HCT116 (cell line): ENCODE data around the gene OR51E1. TPM values are rescaled to one million over a fixed set of nuclear protein-coding genes. Genes with fewer than 3 reads are reported as not detected.

Experiments used
- ATAC-seq: fragments of 200-7000 bp; cut with Tn5 transposase; 2 replicates; pipeline ENCODE4 v1.9.1; 2020; ENCODE audit warnings: mild to moderate bottlenecking, moderate library complexity
- BruUV-seq: library from RNA; stranded (reverse); fragments of 400-500 nt; replicated peaks from 2 replicates; lab custom pipeline; 2021; lab: Mats Ljungman, UMichigan
- CTCF ChIA-PET: fragments of 300-600 bp; sonication (Branson Sonifier 250); formaldehyde crosslinking; loops from one replicate; lab custom pipeline; 2021; ENCODE audit warnings: antibody characterized with exemption; lab: Charles Lee
- POLR2A ChIA-PET: fragments of 300-600, 350-600 bp; sonication (Branson Sonifier 250); formaldehyde crosslinking; loops from one replicate; lab custom pipeline; 2021; ENCODE audit warnings: antibody characterized with exemption; lab: Charles Lee
- RAD21 ChIA-PET, 2 experiments: fragments of 300-600 bp; sonication (Branson Sonifier 250); formaldehyde crosslinking; loops; one replicate each; lab custom pipeline; 2023; ENCODE audit warnings: low total read pairs in 2 of 2; ENCODE audit not compliant: uncharacterized antibody in 2 of 2, unreplicated experiment in 2 of 2, low non-redundant PET in 1 of 2; lab: Charles Lee
- DNase-seq: peaks from one replicate; pipeline ENCODE4 v3.0.0-alpha.2; 2010; ENCODE audit warnings: low read depth, low spot score
- H2AFZ ChIP-seq: fragments of 200-600 bp; shearing (Covaris generic), sonication (generic); 2 replicates; pipeline ENCODE4 v1.6.1; 2017; ENCODE audit warnings: low read depth, mixed run types, mixed read lengths, antibody characterized with exemption, low read length; ENCODE audit not compliant: poor library complexity, severe bottlenecking
- H3K27ac ChIP-seq: 2 replicates; pipeline ENCODE4 v1.5.1; 2012; ENCODE audit warnings: low read depth, low read length
- H3K27me3 ChIP-seq: fragments of 200-600 bp; sonication (generic); 2 replicates; pipeline ENCODE4 v1.6.1; 2016; ENCODE audit warnings: mixed run types, low read length, mixed read lengths; ENCODE audit not compliant: insufficient read depth
- H3K36me3 ChIP-seq, 2 experiments: fragments of 200-500 bp in 1 of 2; fragments of 200-600 bp in 1 of 2; sonication (Bioruptor generic) in 1 of 2; sonication (generic) in 1 of 2; 2 replicates each; pipeline versions ENCODE4 v1.5.1 to v1.6.1; 2014 to 2016; ENCODE audit warnings: low read length in 2 of 2, inconsistent platforms in 1 of 2, mixed read lengths in 1 of 2, mixed run types in 1 of 2; ENCODE audit not compliant: insufficient read depth in 2 of 2, control insufficient read depth in 1 of 2
- H3K4me1 ChIP-seq, 2 experiments: fragments of 200-600 bp in 1 of 2; sonication (generic) in 1 of 2; 2 replicates each; pipeline versions ENCODE4 v1.5.1 to v1.6.1; 2012 to 2017; ENCODE audit warnings: low read length in 2 of 2, inconsistent platforms in 1 of 2, mild to moderate bottlenecking in 1 of 2, mixed read lengths in 1 of 2, mixed run types in 1 of 2, moderate library complexity in 1 of 2; ENCODE audit not compliant: insufficient read depth in 2 of 2, control insufficient read depth in 1 of 2
- H3K4me2 ChIP-seq: fragments of 200-600 bp; sonication (generic); 2 replicates; pipeline ENCODE4 v1.6.1; 2017; ENCODE audit warnings: mixed run types, low read length, mixed read lengths
- H3K4me3 ChIP-seq, 2 experiments: fragments of 200-600 bp in 1 of 2; sonication (generic) in 1 of 2; replicated peaks in 1 of 2; 2 replicates each; pipeline ENCODE4 v1.5.1; 2011 to 2016; ENCODE audit warnings: low read length in 2 of 2, control low read depth in 1 of 2, low read depth in 1 of 2, mild to moderate bottlenecking in 1 of 2, mixed read lengths in 1 of 2, mixed run types in 1 of 2
- H3K79me2 ChIP-seq: fragments of 200-600 bp; sonication (generic); 2 replicates; pipeline ENCODE4 v1.6.1; 2017; ENCODE audit warnings: mild to moderate bottlenecking, mixed run types, low read length, moderate library complexity, mixed read lengths; ENCODE audit not compliant: insufficient read depth
- H3K9ac ChIP-seq: fragments of 200-600 bp; sonication (generic); 2 replicates; pipeline ENCODE4 v1.6.1; 2016; ENCODE audit warnings: low read length, mixed read lengths
- H3K9me2 ChIP-seq: fragments of 200-600 bp; sonication (generic), shearing (Covaris generic); 2 replicates; pipeline ENCODE4 v1.6.1; 2017; ENCODE audit warnings: mixed run types, mild to moderate bottlenecking, moderate library complexity; ENCODE audit not compliant: insufficient read depth
- H3K9me3 ChIP-seq, 2 experiments: fragments of 200-500 bp in 1 of 2; fragments of 200-600 bp in 1 of 2; sonication (Bioruptor generic) in 1 of 2; sonication (generic) in 1 of 2; 2 replicates each; pipeline ENCODE4 v1.6.1; 2014 to 2017; ENCODE audit warnings: low read length in 2 of 2, mixed read lengths in 2 of 2, inconsistent platforms in 1 of 2, low read depth in 1 of 2, mild to moderate bottlenecking in 1 of 2, mixed run types in 1 of 2, moderate library complexity in 1 of 2; ENCODE audit not compliant: control insufficient read depth in 1 of 2, insufficient read depth in 1 of 2
- H4K20me1 ChIP-seq: fragments of 200-600 bp; sonication (generic), shearing (Covaris generic); 2 replicates; pipeline ENCODE4 v1.6.1; 2017; ENCODE audit warnings: mixed run types, mild to moderate bottlenecking, moderate library complexity; ENCODE audit not compliant: insufficient read depth
- CBX3 ChIP-seq: IDR thresholded peaks from 2 replicates; pipeline ENCODE4 v1.6.1; 2012; ENCODE audit warnings: low read depth
- ELF1 ChIP-seq: IDR thresholded peaks from 2 replicates; pipeline ENCODE4 v1.6.1; 2012; ENCODE audit warnings: low read depth, borderline replicate concordance
- EZH2 ChIP-seq: fragments of 200-600 bp; sonication (generic); IDR thresholded peaks from 2 replicates; pipeline ENCODE4 v1.6.1; 2017; ENCODE audit warnings: antibody characterized with exemption, mixed run types
- EZH2phosphoT487 ChIP-seq: fragments of 200-600 bp; IDR thresholded peaks from 2 replicates; pipeline ENCODE4 v1.6.1; 2018; ENCODE audit warnings: antibody characterized with exemption, borderline replicate concordance
- JUND ChIP-seq: IDR thresholded peaks from 2 replicates; pipeline ENCODE4 v1.6.1; 2012
- POLR2AphosphoS5 ChIP-seq: IDR thresholded peaks from 2 replicates; pipeline ENCODE4 v1.6.1; 2011; ENCODE audit warnings: mild to moderate bottlenecking, low read depth, low read length, moderate library complexity
- RAD21 ChIP-seq: IDR thresholded peaks from 2 replicates; pipeline ENCODE4 v1.6.1; 2012; ENCODE audit warnings: low read depth, mild to moderate bottlenecking
- SP1 ChIP-seq: IDR thresholded peaks from 2 replicates; pipeline ENCODE4 v1.6.1; 2012; ENCODE audit warnings: low read depth
- SRF ChIP-seq: IDR thresholded peaks from 2 replicates; pipeline ENCODE4 v1.6.1; 2012; ENCODE audit warnings: low read depth
- TCF7L2 ChIP-seq: IDR thresholded peaks from 2 replicates; pipeline ENCODE4 v1.7.0; 2011; ENCODE audit warnings: borderline replicate concordance, inconsistent platforms; ENCODE audit not compliant: insufficient read depth, insufficient read length; ENCODE audit errors: extremely low read depth
- ZFX ChIP-seq: fragments of 450-650 bp; IDR thresholded peaks from 2 replicates; pipeline ENCODE4 v1.6.1; 2017
- ZNF274 ChIP-seq: fragments of 200-500 bp; sonication (Bioruptor generic); IDR thresholded peaks from 2 replicates; pipeline ENCODE4 v1.6.1; 2014; ENCODE audit warnings: mild to moderate bottlenecking, low read depth, low read length, inconsistent platforms
- intact Hi-C: fragments of 100-400 bp; cut with micrococcal nuclease; formaldehyde crosslinking; loops from 2 replicates; pipeline ENCODE4 v1.10.0; 2022
- total RNA-seq: library from RNA; stranded (reverse); gene quantifications from one replicate; pipeline ENCODE4 v1.2.1, GENCODE V29; 2021; ENCODE audit not compliant: unreplicated experiment

OR51E1 gene
- total RNA-seq, 1 experiment from 2014 or later: not detected

DNA sequence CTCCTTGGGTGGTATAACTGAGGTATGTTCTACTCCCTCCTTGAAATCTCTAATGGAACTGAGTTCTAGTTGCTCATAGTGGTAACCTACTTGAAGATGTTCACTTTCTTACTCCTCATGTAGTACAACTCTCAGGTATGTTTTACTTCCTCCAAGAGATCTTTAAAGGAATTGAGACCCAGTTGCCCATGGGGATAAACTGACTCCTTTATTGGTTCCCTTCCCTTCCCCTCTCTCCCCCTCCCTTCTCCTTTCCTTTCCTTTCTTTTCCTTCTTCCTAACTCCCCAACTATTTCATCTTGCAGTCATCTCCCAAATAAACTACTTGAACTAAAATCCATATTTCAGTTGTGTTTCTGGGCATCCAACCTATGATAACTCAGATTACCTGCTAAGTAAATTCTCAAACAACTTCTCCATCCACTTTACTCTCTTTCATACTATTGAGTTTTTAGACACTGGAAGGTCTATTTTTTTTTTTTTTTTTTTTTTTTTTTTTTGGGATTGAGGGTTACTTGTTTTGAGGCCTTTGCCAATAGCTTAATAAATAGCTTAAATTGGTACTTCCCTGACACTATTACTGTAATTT is 27.8 kb upstream of the OR51E1 start:
- ATAC-seq (no peak), DNase-seq (no peak)
- TF ChIP-seq SRF: no peak
- TF ChIP-seq POLR2AphosphoS5: no peak
- no peak for TF ChIP-seq SP1
- no peak for TF ChIP-seq ZNF274
- no peak for TF ChIP-seq ZFX
- no peak for TF ChIP-seq CBX3
- TF ChIP-seq RAD21: no peak
- TF ChIP-seq TCF7L2: no peak
- TF ChIP-seq ELF1: no peak
- TF ChIP-seq JUND: no peak
- H3K4me2 ChIP-seq: no peak overlapping the region
- H3K4me3 ChIP-seq: no peak overlapping the region
- H3K36me3 ChIP-seq: no peaks in the 10 kb centered on the region
- ChIA-PET RAD21 (no interaction called here), CTCF (no interaction called here), POLR2A (no interaction called here)
- peaks cover 19% of the 10 kb centered on the region; the same call in 1 of the 2 replicates for H3K27me3 ChIP-seq
- no peak overlapping the region for H2AFZ ChIP-seq
- H3K9me2 ChIP-seq: no peaks in the 10 kb centered on the region
- intact Hi-C loops: loop anchor here (10.0 kb wide), 1 partner anchor 769 kb away; the partner anchor contains the start of gene OR51M1
- no peak overlapping the region for H3K27ac ChIP-seq
- no peaks in the 10 kb centered on the region for H4K20me1 ChIP-seq
- H3K9me3 ChIP-seq: no peaks in the 10 kb centered on the region
- no peak overlapping the region for H3K9ac ChIP-seq
- BruUV-seq: no TSS peak
- H3K4me1 ChIP-seq: no peaks in the 10 kb centered on the region
- H3K79me2 ChIP-seq: no peaks in the 10 kb centered on the region

- CTCF ChIA-PET: no interaction called here
Observed at GRCh38 chr11:4619514-4619913, 24.3 kb upstream of the OR51E1 start.

More at GRCh38 chr11:4619514-4619913, 24.3 kb upstream of the OR51E1 start:
- no peak for ATAC-seq
- H3K4me3 ChIP-seq: no peak overlapping the region
- no peaks in the 10 kb centered on the region for H3K36me3 ChIP-seq
- H2AFZ ChIP-seq: no peak overlapping the region
- DNase-seq: no peak
- no peak overlapping the region for H3K9ac ChIP-seq
- H3K9me2 ChIP-seq: no peaks in the 10 kb centered on the region
- H3K79me2 ChIP-seq: no peaks in the 10 kb centered on the region
- H3K27me3 ChIP-seq: peaks cover 27% of the 10 kb centered on the region; the same call in 1 of the 2 replicates
- no peaks in the 10 kb centered on the region for H4K20me1 ChIP-seq
- intact Hi-C loops: loop anchor here (10.0 kb wide), 1 partner anchor 765 kb away; the partner anchor contains the start of gene OR51M1
- BruUV-seq: no TSS peak
- H3K27ac ChIP-seq: no peak overlapping the region
- RAD21 ChIA-PET: no interaction called here
- TF ChIP-seq CBX3: no peak
- TF ChIP-seq SRF: no peak
- TF ChIP-seq ZNF274: no peak
- TF ChIP-seq POLR2AphosphoS5: no peak
- no peak for TF ChIP-seq EZH2phosphoT487
- TF ChIP-seq EZH2: no peak
- TF ChIP-seq, all 23 proteins: peak for 0
- Histone ChIP-seq H3K4me2 (no peak overlapping the region), H3K9me3 (no peaks in the 10 kb centered on the region), H3K4me1 (no peaks in the 10 kb centered on the region)
- POLR2A ChIA-PET: no interaction called here
